DND-41 (cell line): Measurements from ENCODE around the gene LRRC74B.

Experiments used
- EZH2 ChIP-seq: IDR thresholded peaks from 3 replicates; pipeline ENCODE4 v1.6.1; 2012; ENCODE audit warnings: borderline replicate concordance, low read depth, mild to moderate bottlenecking, moderate library complexity, low read length, inconsistent platforms; ENCODE audit not compliant: severe bottlenecking
- TF ChIP-seq, protein P1 (sequence below): IDR thresholded peaks from 2 replicates; pipeline ENCODE4 v1.5.1; 2012; ENCODE audit warnings: borderline replicate concordance, low read length, moderate library complexity, mild to moderate bottlenecking; ENCODE audit not compliant: poor library complexity, severe bottlenecking; ENCODE audit errors: extremely low read depth

DNA sequence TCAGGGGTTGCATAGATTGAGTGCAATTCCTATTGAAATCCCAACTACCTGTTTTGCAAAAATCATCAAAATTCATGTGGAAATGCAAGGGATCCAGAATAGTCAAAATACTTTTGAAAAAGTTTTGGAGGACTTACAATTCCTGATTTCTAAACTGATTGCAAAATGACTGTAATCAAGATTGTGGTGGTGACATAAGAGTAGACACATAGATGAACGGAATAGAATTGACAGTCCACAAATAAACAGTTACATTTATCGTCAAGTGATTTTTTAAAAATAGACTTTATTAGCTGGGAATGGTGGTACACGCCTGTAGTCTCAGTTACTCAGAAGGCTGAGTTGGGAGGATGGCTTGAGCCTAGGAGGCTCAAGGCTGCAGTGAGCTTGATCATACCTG, 10.8 kb upstream of the LRRC74B start:
- TF ChIP-seq, protein P1, sequence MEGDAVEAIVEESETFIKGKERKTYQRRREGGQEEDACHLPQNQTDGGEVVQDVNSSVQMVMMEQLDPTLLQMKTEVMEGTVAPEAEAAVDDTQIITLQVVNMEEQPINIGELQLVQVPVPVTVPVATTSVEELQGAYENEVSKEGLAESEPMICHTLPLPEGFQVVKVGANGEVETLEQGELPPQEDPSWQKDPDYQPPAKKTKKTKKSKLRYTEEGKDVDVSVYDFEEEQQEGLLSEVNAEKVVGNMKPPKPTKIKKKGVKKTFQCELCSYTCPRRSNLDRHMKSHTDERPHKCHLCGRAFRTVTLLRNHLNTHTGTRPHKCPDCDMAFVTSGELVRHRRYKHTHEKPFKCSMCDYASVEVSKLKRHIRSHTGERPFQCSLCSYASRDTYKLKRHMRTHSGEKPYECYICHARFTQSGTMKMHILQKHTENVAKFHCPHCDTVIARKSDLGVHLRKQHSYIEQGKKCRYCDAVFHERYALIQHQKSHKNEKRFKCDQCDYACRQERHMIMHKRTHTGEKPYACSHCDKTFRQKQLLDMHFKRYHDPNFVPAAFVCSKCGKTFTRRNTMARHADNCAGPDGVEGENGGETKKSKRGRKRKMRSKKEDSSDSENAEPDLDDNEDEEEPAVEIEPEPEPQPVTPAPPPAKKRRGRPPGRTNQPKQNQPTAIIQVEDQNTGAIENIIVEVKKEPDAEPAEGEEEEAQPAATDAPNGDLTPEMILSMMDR = no peak
- no peak for TF ChIP-seq EZH2
